Measurements from ENCODE around the gene ATP10A. TPM values are rescaled to one million over a fixed set of nuclear protein-coding genes. Genes with fewer than 3 reads are reported as not detected.

Gene ATP10A
- total RNA-seq, 1 donor from 2014 or later, result not detected

DNA sequence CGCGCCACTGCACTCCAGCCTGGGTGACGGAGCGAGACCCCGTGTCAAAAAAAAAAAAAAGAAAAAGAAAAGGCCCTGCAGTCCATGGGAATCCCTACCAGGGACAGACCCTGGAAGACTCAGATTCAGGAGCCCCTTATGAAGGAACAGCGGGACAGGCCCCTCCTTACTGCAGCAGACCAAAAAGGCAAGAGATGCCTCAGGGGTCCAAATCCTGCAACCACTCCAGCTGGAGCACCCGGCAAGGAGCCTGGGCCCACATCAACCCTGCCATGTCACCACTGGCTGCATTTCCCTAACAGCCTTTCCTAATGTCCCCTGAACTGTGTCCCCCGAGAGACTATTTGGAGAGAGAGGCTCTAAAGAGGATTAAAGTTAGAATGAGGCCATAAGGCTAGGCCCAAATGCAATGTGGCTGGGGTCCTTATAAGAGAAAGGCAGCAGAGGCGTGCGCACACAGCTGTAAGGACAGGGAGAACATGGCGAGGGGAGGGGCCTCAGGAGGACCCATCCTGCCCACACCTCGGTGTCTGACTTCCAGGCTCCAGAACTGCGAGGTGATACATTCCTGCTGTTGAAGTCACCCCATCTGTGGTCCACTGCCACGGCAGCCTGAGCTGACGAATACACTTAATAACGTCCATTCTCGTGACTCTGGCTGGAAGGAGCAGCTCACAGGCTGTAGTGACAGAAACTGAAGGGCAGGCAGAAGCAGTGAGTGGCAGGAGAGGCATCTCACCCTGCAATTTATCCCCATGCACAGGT lies 78.1 kb downstream of the ATP10A start:
- H3K9me3 Mint-ChIP-seq (ENCODE audit: unreplicated experiment), result peaks cover 3% of the 10 kb centered on the region
- H3K4me3 Mint-ChIP-seq (ENCODE audit: unreplicated experiment), result no peak overlapping the region
- no peak for TF ChIP-seq CTCF (IDR thresholded peaks at IDR 0.05; ENCODE audit: partially characterized antibody, unreplicated experiment)
- peaks cover 14% of the 10 kb centered on the region for H3K4me1 Mint-ChIP-seq (ENCODE audit: low read depth, unreplicated experiment)
- H3K36me3 Mint-ChIP-seq (ENCODE audit: unreplicated experiment), result peaks cover 4% of the 10 kb centered on the region
- no peak for DNase-seq
- H3K27ac Mint-ChIP-seq (ENCODE audit: unreplicated experiment), result peak overlapping the region; percentile 83
- H3K27me3 Mint-ChIP-seq (ENCODE audit: unreplicated experiment), result peaks cover 5% of the 10 kb centered on the region

DNA sequence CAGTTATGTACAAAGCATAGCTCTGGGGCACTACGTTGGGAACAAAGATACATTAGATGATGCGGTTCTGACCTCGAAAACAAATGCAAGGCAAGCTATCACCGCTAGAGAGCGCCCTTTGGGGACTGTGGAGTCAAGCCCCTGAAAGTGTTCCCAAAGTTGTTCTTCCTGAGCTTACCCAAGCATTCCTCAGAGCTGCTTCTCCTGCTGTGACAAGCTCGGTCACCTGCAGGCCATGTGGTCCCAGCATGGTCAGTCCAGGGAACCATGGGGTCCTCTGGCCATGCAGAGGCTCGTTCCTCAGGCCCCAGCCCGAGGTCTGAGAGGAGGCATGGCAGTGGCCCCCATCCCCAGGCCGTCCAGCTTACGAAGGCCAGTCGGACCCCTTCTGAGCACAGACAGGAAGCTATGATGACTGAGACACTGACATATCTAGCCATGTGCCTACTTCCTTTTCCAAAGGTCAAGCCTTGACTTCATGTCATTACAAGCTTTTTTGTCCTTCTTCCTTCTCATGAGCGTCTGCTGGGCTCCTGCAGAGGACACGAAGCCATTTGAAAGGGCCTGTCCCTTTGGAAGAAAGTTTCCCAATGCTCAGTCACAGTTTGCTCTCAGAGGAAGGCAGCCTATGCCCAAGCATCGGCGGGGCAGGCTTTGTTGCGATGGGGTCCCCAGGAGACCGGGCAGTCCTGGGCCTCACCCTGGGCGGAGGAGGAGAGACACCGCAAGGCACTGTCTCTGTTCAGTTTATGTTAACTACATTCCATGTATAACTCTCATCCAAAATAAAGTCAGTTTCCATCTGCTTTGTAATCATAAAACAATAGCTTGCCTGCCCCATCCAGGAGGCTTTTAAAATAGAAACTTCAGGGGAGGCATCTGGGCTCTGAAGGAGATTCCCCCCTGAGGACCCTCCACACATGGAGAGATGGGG lies 79.3 kb downstream of the ATP10A start:
- H3K9me3 Mint-ChIP-seq (ENCODE audit: unreplicated experiment), result peaks cover 3% of the 10 kb centered on the region
- peaks cover 3% of the 10 kb centered on the region for H3K27me3 Mint-ChIP-seq (ENCODE audit: unreplicated experiment)
- peak; percentile 55 for DNase-seq
- peaks cover 11% of the 10 kb centered on the region for H3K4me1 Mint-ChIP-seq (ENCODE audit: low read depth, unreplicated experiment)
- H3K36me3 Mint-ChIP-seq (ENCODE audit: unreplicated experiment), result peaks cover 4% of the 10 kb centered on the region
- H3K4me3 Mint-ChIP-seq (ENCODE audit: unreplicated experiment), result no peak overlapping the region
- no peak overlapping the region for H3K27ac Mint-ChIP-seq (ENCODE audit: unreplicated experiment)
- peak; percentile 47 for TF ChIP-seq CTCF (IDR thresholded peaks at IDR 0.05; ENCODE audit: partially characterized antibody, unreplicated experiment)

DNA sequence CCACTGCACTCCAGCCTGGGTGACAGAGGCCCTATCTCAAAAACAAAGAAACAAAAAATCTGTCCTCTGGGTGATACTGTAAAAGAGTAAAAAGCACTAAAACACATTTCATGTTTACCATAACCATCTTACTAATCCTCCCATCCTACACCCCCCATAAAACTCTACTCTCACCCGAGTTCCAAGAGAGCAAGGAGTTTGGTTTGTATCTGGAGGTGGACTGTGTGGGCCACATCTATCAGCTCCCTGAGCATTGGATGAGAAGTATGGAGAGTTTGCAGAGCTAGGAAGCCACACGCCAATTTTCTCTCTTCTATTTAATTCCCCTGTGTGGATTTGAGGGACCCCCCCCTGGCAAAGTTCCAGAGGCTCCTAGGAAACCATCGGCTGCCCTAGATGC lies 80.0 kb downstream of the ATP10A start:
- Mint-ChIP-seq H3K9me3 (ENCODE audit: unreplicated experiment) (peaks cover 3% of the 10 kb centered on the region), H3K36me3 (ENCODE audit: unreplicated experiment) (no peaks in the 10 kb centered on the region), H3K27me3 (ENCODE audit: unreplicated experiment) (peaks cover 3% of the 10 kb centered on the region), H3K4me3 (ENCODE audit: unreplicated experiment) (no peak overlapping the region), H3K4me1 (ENCODE audit: low read depth, unreplicated experiment) (peaks cover 8% of the 10 kb centered on the region), H3K27ac (ENCODE audit: unreplicated experiment) (no peak overlapping the region)
- no peak for TF ChIP-seq CTCF (IDR thresholded peaks at IDR 0.05; ENCODE audit: partially characterized antibody, unreplicated experiment)
- DNase-seq, result no peak

- H3K36me3 Mint-ChIP-seq (ENCODE audit: unreplicated experiment), result no peaks in the 10 kb centered on the region
- H3K4me3 Mint-ChIP-seq (ENCODE audit: unreplicated experiment), result no peak overlapping the region
- H3K27ac Mint-ChIP-seq (ENCODE audit: unreplicated experiment), result no peak overlapping the region
- H3K27me3 Mint-ChIP-seq (ENCODE audit: unreplicated experiment), result peaks cover 6% of the 10 kb centered on the region
- H3K9me3 Mint-ChIP-seq (ENCODE audit: unreplicated experiment), result peaks cover 5% of the 10 kb centered on the region
- DNase-seq, result no peak
- TF ChIP-seq CTCF (IDR thresholded peaks at IDR 0.05; ENCODE audit: partially characterized antibody, unreplicated experiment), result no peak
- H3K4me1 Mint-ChIP-seq (ENCODE audit: low read depth, unreplicated experiment), result peaks cover 9% of the 10 kb centered on the region
Measured at GRCh38 chr15:25780479-25781255, 82.5 kb downstream of the ATP10A start.

Data from glutamatergic neuron (in vitro differentiated cells).